ENCODE results near the gene KDM3A. TPM values are rescaled to one million over a fixed set of nuclear protein-coding genes. Genes with fewer than 3 reads are reported as not detected.

Gene KDM3A
- total and polyA plus RNA-seq, 10 of the 15 experiments (the other 5 are each of a cell fraction or from before 2014, with no cell fraction given): 3.8 to 102 (median 11.1) TPM

DNA sequence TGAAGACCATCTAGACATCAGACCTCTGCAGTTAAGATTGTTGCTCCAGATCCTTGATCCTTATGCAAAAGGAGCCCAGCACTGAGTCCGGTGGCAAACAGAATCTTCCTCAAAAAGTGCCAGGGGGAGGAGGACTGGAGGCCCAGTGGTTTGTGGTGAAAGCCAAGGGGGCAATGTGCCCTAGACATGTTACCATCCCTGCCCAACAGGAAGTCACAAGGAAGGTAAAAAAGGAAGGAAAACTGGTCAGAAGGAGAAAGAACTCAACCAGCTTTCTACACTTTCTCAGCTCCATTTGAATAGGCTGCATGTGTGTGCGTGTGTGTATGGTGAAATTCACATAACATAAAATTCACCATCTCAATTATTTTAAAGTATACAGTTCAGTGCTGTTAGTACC, 25.0 kb upstream of the KDM3A start (continued):
- TF ChIP-seq NKRF (conservative IDR thresholded peaks at IDR 0.05) (no peak), YY1 (IDR thresholded peaks at IDR 0.05; ENCODE audit: low read depth, low read length) (no peak), SMAD1 (IDR thresholded peaks at IDR 0.05; ENCODE audit: low read depth, partially characterized antibody) (no peak), ESRRA (IDR thresholded peaks at IDR 0.05; ENCODE audit: low read length) (no peak), KAT2A (conservative IDR thresholded peaks at IDR 0.05; ENCODE audit: control insufficient read depth, low read depth, low read length) (no peak), STAT1 (conservative IDR thresholded peaks at IDR 0.05) (no peak), ZBTB4 (CRISPR knock-in tag; IDR thresholded peaks at IDR 0.05) (no peak), EZH2 (IDR thresholded peaks at IDR 0.05; ENCODE audit: borderline replicate concordance, control insufficient read depth, low read depth, low read length) (no peak), FOXM1 (IDR thresholded peaks at IDR 0.05; ENCODE audit: low read depth, low read length) (no peak), ZNF217 (IDR thresholded peaks at IDR 0.05) (no peak)
- TF ChIP-seq, protein P1, sequence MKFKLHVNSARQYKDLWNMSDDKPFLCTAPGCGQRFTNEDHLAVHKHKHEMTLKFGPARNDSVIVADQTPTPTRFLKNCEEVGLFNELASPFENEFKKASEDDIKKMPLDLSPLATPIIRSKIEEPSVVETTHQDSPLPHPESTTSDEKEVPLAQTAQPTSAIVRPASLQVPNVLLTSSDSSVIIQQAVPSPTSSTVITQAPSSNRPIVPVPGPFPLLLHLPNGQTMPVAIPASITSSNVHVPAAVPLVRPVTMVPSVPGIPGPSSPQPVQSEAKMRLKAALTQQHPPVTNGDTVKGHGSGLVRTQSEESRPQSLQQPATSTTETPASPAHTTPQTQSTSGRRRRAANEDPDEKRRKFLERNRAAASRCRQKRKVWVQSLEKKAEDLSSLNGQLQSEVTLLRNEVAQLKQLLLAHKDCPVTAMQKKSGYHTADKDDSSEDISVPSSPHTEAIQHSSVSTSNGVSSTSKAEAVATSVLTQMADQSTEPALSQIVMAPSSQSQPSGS (IDR thresholded peaks at IDR 0.05; ENCODE audit: low read length): no peak
